HEK293T (cell line): ENCODE results near the gene NSMCE1.
"Not testable (repeated sequence)": the region's sequence is repeated elsewhere in the genome, so short reads cannot be mapped to it uniquely, and the experiment has no call there.

Source experiments
- CTCF ChIA-PET: fragments of 350-600 bp; formaldehyde crosslinking; extraction: SDS; loops from one replicate; lab custom pipeline; 2021; ENCODE audit warnings: antibody characterized with exemption, inconsistent platforms; lab: Yijun Ruan, JAX
- POLR2A ChIA-PET: fragments of 350-600 bp; formaldehyde crosslinking; extraction: SDS; loops from one replicate; lab custom pipeline; 2020; ENCODE audit warnings: antibody characterized with exemption, inconsistent platforms; lab: Yijun Ruan, JAX
- DNase-seq: peaks from one replicate; pipeline ENCODE4 v3.0.0; 2012; ENCODE audit warnings: mixed read lengths; ENCODE audit errors: extremely low spot score
- ARNT ChIP-seq: fragments of 450-650 bp; IDR thresholded peaks from 2 replicates; pipeline ENCODE4 v1.6.1; 2017; ENCODE audit warnings: mild to moderate bottlenecking
- BHLHE40 ChIP-seq: fragments of 450-650 bp; IDR thresholded peaks from 2 replicates; pipeline ENCODE4 v1.6.1; 2016; ENCODE audit warnings: mild to moderate bottlenecking, moderate library complexity, borderline replicate concordance
- CTBP1 ChIP-seq: fragments of 450-650 bp; IDR thresholded peaks from 2 replicates; pipeline ENCODE4 v1.6.1; 2016; ENCODE audit warnings: borderline replicate concordance
- ELF4 ChIP-seq: fragments of 450-650 bp; IDR thresholded peaks from 2 replicates; pipeline ENCODE4 v1.6.1; 2017; ENCODE audit warnings: antibody characterized with exemption
- FOXA1 ChIP-seq: fragments of 450-650 bp; IDR thresholded peaks from 2 replicates; pipeline ENCODE4 v1.6.1; 2016; ENCODE audit warnings: mild to moderate bottlenecking
- FOXK2 ChIP-seq: fragments of 450-650 bp; IDR thresholded peaks from 2 replicates; pipeline ENCODE4 v1.6.1; 2016; ENCODE audit warnings: mild to moderate bottlenecking
- FOXM1 ChIP-seq: fragments of 450-650 bp; IDR thresholded peaks from 2 replicates; pipeline ENCODE4 v1.6.1; 2017; ENCODE audit warnings: mild to moderate bottlenecking, borderline replicate concordance
- HDGF ChIP-seq: fragments of 450-650 bp; IDR thresholded peaks from 2 replicates; pipeline ENCODE4 v1.6.1; 2017; ENCODE audit warnings: antibody characterized with exemption, borderline replicate concordance
- L3MBTL2 ChIP-seq: fragments of 450-650 bp; conservative IDR thresholded peaks from 2 replicates; pipeline ENCODE4 v1.6.1; 2016; ENCODE audit warnings: mild to moderate bottlenecking
- LEF1 ChIP-seq: fragments of 450-650 bp; IDR thresholded peaks from 2 replicates; pipeline ENCODE4 v1.6.1; 2017; ENCODE audit warnings: mild to moderate bottlenecking, borderline replicate concordance
- NFRKB ChIP-seq: fragments of 450-650 bp; IDR thresholded peaks from 2 replicates; pipeline ENCODE4 v1.6.1; 2016; ENCODE audit warnings: mild to moderate bottlenecking, moderate library complexity
- SP1 ChIP-seq: fragments of 450-650 bp; IDR thresholded peaks from 2 replicates; pipeline ENCODE4 v1.6.1; 2017
- SUZ12 ChIP-seq: fragments of 450-650 bp; IDR thresholded peaks from 2 replicates; pipeline ENCODE4 v1.6.1; 2016; ENCODE audit warnings: mild to moderate bottlenecking
- TARDBP ChIP-seq: fragments of 450-650 bp; IDR thresholded peaks from 2 replicates; pipeline ENCODE4 v1.6.1; 2016
- ZNF384 ChIP-seq: fragments of 450-650 bp; IDR thresholded peaks from 2 replicates; pipeline ENCODE4 v1.6.1; 2016
- TF ChIP-seq, protein P1 (sequence below): fragments of 450-650 bp; IDR thresholded peaks from 2 replicates; pipeline ENCODE4 v1.6.1; 2016

NSMCE1 gene

DNA sequence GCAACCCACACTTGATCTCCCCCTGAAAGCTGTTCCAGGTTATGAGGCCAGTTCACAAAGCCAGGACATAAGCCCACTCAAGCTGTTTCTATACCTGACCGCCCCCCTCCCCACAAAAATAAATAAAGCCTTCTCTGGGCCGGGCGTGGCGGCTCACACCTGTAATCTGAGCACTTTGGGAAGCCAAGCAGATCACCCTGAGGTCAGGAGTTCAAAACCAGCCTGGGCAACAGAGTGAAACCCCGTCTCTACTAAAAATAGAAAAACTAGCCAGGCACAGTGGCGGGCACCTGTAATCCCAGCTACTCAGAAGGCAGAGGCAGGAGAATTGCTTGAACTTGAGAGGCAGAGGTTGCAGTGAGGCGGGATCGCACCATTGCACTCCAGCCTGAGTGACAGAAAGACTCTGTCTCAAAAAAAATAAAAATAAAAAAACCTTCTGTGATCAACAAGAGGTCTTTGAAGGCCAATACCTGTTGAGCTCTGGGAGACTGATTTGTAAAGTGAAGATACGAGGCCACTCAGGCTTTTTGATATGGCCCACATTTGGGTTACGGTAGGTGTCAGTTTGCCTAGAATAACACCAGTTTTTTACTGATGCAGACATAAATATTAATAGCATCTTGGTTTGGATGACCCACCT is 63.0 kb downstream of the NSMCE1 start:
- POLR2A ChIA-PET = interaction anchor here (3.1 kb wide), 1 partner anchor 15 kb away, joined by 14 read pairs; no protein-coding TSS in a partner anchor
- no peak for DNase-seq
- TF ChIP-seq HDGF = no peak
- TF ChIP-seq FOXA1 = no peak
- no peak for TF ChIP-seq L3MBTL2
- TF ChIP-seq ZNF384 = no peak
- TF ChIP-seq TARDBP = no peak
- no peak for TF ChIP-seq SUZ12
- no peak for TF ChIP-seq BHLHE40
- TF ChIP-seq LEF1 = no peak
- TF ChIP-seq NFRKB = no peak
- TF ChIP-seq ELF4 = no peak
- TF ChIP-seq ARNT = no peak
- no peak for TF ChIP-seq FOXM1
- TF ChIP-seq FOXK2 = no peak
- no peak for TF ChIP-seq SP1
- TF ChIP-seq, protein P1, sequence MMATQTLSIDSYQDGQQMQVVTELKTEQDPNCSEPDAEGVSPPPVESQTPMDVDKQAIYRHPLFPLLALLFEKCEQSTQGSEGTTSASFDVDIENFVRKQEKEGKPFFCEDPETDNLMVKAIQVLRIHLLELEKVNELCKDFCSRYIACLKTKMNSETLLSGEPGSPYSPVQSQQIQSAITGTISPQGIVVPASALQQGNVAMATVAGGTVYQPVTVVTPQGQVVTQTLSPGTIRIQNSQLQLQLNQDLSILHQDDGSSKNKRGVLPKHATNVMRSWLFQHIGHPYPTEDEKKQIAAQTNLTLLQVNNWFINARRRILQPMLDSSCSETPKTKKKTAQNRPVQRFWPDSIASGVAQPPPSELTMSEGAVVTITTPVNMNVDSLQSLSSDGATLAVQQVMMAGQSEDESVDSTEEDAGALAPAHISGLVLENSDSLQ = no peak
- TF ChIP-seq CTBP1 = no peak
- CTCF ChIA-PET = no interaction called here

DNA sequence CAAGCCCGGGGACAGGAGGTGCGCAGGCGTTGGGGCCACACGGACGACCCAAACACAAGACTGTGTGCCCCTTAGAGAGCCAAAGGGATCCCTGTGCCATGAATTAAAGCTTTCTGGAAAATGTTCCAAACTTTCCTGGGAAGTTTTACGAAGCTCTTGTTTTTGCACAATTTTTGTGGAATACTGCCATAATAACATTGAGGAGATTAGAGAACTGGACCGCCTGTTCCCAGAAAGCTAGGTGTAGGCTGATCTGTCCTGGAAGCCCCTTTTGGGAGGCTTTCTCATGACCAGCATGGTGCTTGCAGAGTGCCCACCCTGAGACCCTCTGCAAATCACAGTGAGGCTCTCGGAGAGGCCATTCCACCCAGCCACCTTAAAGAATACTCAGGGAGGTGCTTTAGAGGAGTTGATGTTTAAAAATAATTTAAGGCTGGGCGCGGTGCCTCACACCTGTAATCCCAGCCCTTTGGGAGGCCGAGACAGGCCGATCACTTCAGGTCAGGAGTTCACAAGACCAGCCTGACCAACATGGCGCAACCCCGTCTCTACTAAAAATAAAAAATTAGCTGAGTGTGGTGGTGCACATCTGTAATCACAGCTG is 64.2 kb downstream of the NSMCE1 start:
- TF ChIP-seq CTBP1 = no peak
- no peak for TF ChIP-seq HDGF
- TF ChIP-seq ARNT = no peak
- no peak for TF ChIP-seq NFRKB
- no peak for TF ChIP-seq FOXM1
- no peak for TF ChIP-seq SP1
- no peak for TF ChIP-seq LEF1
- TF ChIP-seq L3MBTL2 = no peak
- ChIA-PET CTCF (interaction anchor here (1.0 to 1.1 kb wide), 5 partner anchors 11 to 163 kb away, joined by 3 to 4 read pairs (median 3); no protein-coding TSS in a partner anchor), POLR2A (interaction anchor here (0.7 to 3.1 kb wide), 19 partner anchors 10 to 196 kb away, joined by 3 to 14 read pairs (median 4); no protein-coding TSS in a partner anchor)
- DNase-seq = no peak

DNA sequence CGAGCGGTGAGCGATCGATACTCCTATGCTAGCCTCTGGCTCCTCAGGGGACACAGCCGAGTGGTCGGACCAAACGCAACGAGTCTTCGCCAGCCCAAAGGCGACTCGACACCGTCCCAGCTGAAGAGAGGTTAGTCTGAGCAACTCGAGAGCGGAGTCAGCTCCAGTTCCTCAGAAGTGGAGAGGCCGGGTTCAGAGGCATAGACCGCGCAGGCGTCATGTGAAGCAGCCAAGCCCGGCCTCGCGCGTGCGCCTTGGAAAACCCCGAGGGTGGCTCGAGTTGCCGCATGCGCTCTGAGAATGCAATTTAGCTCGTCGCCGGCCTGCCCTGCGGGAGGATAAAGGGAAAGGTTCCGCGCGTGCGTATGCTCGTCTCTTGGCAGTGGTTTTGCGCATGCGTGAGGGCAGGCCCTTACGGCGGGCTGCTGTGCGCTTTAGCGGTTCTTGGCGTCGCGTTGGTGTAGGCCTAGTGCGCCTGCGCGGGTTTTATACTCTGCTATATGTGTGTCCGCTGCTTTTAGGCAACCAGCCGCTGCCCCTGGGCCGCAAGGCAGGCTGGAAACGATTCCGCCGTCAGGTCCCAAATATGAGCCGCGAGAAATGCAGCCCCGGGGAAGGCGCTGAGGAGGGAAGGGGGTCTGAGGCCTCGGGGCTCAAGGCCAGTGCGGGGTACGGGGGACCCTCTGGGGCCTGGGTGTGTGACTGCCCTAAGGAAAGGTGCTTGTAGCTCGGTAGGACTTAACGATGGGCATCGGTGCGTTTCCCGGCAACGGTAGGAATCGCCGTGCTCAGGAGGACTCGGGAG is 64.9 kb downstream of the NSMCE1 start, which contains the start of gene KDM8:
Gene KDM8 (plus strand): TSS at position 20 of the 805 bp plus-strand sequence. CDS start 6,598 bp downstream, outside the sequence.
- TF ChIP-seq ZNF384 (no peak), LEF1 (no peak), L3MBTL2 (peak; percentile 88)
- CTCF ChIA-PET = interaction anchor here (1.0 to 1.1 kb wide), 5 partner anchors 10 to 164 kb away, joined by 3 to 4 read pairs (median 3); no protein-coding TSS in a partner anchor
- POLR2A ChIA-PET = interaction anchor here (0.5 to 3.1 kb wide), 26 partner anchors 9 to 265 kb away, joined by 3 to 14 read pairs (median 3); partner anchors contain the start of gene NSMCE1
- DNase-seq = peak; percentile 98

DNA sequence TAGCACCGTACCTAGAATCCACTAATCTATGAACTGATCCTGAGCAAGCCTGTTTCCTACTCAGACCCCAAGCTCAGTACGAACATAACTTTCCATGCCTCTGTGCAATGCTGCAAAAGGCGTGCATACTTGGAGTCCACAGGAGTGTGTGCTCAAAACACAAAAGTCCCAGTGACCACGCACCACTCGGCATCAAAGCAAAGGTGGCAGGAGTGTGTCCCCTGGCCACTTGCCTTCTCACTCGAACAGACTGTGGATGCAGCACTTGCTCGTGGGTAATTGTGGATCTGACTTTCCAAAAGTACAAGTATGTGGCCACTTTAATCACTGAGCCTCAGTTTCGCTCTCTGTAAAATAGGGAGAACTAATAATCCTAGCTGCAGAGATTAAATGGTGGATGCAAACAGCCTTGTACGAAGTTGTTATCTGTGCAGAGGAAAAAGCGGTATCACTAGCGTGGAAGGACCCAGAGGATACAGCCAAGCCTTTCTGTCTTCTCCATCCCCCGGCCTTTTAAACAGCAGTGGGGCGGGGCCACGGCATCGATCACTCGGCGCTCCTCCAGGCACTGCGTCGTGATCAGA is 65.6 kb downstream of the NSMCE1 start:
- TF ChIP-seq, protein P1 = no peak
- TF ChIP-seq ARNT = no peak
- TF ChIP-seq ELF4 = no peak
- no peak for TF ChIP-seq LEF1
- no peak for TF ChIP-seq HDGF
- no peak for TF ChIP-seq FOXM1
- TF ChIP-seq L3MBTL2 = no peak
- no peak for TF ChIP-seq ZNF384
- TF ChIP-seq TARDBP = no peak
- TF ChIP-seq CTBP1 = no peak
- TF ChIP-seq NFRKB = no peak
- no peak for TF ChIP-seq FOXK2
- peak; percentile 80 for DNase-seq
- ChIA-PET CTCF (interaction anchor here (1.0 to 1.1 kb wide), 5 partner anchors 10 to 165 kb away, joined by 3 to 4 read pairs (median 3); no protein-coding TSS in a partner anchor), POLR2A (interaction anchor here (0.5 to 3.1 kb wide), 23 partner anchors 9 to 265 kb away, joined by 3 to 14 read pairs (median 3); partner anchors contain the start of gene NSMCE1)

DNA sequence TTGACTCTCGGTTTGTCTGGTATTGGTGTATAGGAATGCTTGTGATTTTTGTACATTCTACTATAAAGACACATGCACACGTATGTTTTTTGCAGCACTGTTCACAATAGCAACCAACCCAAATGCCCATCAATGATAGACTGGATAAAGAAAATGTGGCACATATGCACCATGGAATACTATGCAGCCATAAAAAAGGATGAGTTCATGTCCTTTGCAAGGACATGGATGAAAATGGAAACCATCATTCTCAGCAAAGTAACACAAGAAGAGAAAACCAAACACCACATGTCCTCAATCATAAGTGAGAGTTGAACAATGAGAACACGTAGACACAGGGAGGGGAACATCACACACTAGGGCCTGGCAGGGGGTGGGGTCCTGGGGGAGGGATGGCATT is 67.7 kb downstream of the NSMCE1 start:
- CTCF ChIA-PET, POLR2A ChIA-PET, DNase-seq: not testable (repeated sequence)

DNA sequence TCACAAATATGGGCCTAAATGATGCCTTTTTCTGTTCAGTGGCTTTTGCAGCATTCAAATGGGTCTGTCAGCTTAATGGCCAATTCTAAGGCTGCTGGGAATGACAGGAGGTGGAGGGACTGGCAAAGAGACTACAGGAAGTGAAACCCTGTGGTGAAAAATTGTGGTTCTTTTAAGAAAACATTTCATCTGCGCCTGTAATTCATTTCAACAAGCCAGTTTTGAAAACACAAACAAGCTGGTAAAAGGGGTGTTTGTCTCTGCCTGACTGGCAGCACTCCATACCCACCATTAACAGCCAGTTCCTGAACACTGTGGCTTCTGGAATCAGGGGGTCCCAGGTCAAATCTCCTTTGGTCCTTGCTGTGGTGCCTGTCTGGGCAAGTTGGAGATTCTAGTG is 68.8 kb downstream of the NSMCE1 start:
- TF ChIP-seq FOXA1 (no peak), ARNT (no peak), FOXM1 (no peak), FOXK2 (no peak), SP1 (no peak), HDGF (no peak), NFRKB (no peak), LEF1 (no peak), SUZ12 (no peak), ZNF384 (no peak), CTBP1 (no peak), L3MBTL2 (no peak), ELF4 (no peak), TARDBP (no peak)
- TF ChIP-seq, protein P1 = no peak
- ChIA-PET POLR2A (no interaction called here), CTCF (no interaction called here)
- no peak for DNase-seq
